Left colon (tissue), 2 donors: ENCODE data around the gene MUC5B. TPM values are rescaled to one million over a fixed set of nuclear protein-coding genes. Genes with fewer than 3 reads are reported as not detected.
"Not testable (repeated sequence)": the region's sequence is repeated elsewhere in the genome, so short reads cannot be mapped to it uniquely, and the experiment has no call there.

ENCODE experiments used
- ATAC-seq: fragments of 200-7000 bp; cut with Tn5 transposase; one replicate; pipeline ENCODE4 v1.9.1; 2020; ENCODE audit warnings: mild to moderate bottlenecking, moderate library complexity
- DNase-seq, 2 donors: peaks; one replicate each; pipeline ENCODE4 v3.0.0-alpha.2; 2020
- intact Hi-C, 2 donors: fragments of 100-400 bp; cut with DNase I in 1 of 2; cut with micrococcal nuclease in 1 of 2; formaldehyde crosslinking; loops; one replicate each; pipeline versions ENCODE4 v1.11.2 to v1.14.0; 2022; cut with DNase I, micrococcal nuclease
- total RNA-seq, 2 donors: library from RNA; stranded (reverse); fragmentation: NEBNext Ultra II Directional; extraction: Animal tissue kit (Norgen Biotek cat#: 25700); gene quantifications; one replicate each; pipeline ENCODE4 v1.2.1, GENCODE V29; 2021
- donor health status: DM: no; HTN: no; CAD: no.
- donor health status: DM: yes; HTN: yes; CAD: no.

The MUC5B gene
- total RNA-seq, 2 donors from 2014 or later: 258 to 369 TPM

DNA sequence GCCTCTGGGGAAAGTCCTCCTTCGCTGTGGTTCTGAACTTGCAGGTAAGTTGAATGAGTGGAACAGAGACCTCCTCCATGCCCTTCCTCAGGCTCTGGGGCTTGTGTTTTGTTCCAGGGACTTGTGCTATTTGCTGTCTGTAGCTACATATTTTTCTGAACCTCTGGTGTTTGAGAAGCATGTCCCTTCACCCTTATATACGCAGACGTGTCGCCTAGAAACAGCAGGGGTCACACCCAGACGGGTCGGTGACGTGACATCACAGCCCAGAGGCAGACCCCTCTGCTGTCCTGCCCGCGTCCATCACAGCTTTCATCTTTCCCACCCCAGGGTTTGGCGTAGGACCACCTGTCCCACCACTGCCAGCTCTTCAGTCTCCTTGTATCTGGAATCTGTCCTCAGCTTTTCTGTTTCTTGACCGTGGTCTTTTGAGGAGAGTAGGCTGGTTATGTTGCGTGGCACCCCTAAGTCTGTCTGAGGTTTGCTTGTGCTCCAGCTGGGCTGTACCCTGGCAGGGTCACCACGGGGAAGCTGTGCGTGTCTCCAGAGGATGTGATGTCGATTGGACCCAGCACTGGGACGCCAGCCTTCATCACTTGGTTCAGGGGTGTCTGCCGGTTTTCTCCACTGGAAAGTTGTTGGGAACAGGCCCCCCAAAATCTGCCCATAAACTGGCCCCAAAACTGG, 13.4 kb upstream of the MUC5B start:
- no peak for DNase-seq
- ATAC-seq: no peak
- intact Hi-C loops: loop anchor here in 1 of 2 donors (10.0 kb wide), 1 partner anchor 305 kb away; no protein-coding TSS in a partner anchor

DNA sequence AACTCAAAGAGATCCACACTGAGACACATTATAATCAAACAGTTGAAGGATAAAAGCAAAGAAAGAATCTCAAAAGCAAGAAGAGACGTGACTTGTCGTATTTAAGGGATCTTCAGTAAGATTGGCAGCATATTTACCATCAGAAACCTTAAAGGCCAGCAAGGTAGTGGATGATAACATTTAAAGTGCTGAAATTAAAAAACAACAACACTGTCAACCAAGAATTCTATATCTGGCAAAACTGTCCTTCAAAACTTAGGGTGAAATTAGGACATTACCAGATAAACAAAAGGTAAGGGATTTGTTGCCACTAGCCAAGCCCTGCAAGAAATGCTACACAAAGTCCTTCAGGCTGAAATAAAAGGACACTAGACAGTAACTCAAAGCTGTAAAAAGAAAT, 11.0 kb upstream of the MUC5B start:
- ATAC-seq (no peak), DNase-seq (no peak)
- intact Hi-C loops: no loop called here

DNA sequence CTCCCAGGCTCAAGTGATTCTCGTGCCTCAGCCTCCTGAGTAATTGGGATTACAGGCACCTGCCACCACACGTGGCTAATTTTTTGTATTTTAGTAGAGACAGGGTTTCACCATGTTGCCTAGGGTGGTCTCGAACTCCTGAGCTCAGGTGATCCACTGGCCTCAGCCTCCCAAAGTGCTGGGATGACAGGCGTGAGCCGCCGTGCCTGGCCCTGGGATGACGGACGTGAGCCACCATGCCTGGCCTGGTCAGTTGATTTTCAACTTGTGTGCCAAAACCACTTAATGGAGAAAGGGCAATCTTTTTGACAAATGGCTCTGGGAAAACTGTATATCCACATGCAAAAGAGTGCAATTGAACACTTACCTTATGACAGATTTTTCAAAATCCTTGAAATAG, 7.0 kb upstream of the MUC5B start:
- intact Hi-C loops, DNase-seq, ATAC-seq: not testable (repeated sequence)

DNA sequence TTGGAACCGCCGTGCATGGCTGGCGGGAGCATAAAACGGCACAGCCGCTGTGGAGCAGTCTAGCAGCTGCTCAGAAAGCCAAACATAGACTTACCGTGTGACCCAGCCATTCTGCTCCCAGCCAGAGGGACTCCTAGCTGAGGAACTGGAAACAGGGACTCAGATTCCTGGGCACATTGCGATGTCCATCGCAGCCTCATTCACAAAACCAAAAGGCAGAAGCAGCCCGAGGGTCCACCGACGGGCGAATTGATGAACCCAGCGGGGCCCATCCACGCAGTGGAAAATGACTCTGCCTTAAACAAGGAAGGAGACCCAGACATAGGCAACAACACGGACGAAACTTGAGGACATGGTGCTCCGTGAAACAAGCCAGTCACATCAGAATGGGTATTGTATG, 5.7 kb upstream of the MUC5B start:
- DNase-seq: peak; percentile 3 to 17
- intact Hi-C loops: no loop called here

DNA sequence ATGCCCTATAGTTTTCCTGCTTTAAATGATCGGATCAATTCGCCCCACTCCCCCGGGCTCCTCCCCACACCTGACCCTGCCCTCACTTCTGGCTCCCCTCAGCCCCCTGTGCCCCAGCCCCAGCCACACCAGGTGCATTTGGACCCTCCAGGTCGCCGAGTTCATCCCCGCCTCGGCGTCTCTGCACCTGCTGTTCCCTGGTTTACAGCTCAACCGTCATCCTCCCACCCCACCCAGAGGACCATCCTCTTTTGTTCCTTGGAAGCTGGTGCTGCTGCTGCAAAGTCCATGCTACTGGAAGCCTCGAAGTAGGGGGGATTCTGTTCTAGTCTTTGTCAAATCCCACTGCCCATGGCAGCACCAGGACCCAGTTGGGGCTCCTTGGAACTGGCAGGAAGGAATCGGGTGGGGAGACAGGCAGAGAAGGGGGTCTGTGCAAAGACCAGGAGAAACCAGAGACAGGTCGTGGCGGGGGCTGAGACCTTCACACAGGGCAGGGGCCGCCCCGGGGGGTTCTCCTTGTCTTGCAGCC, 4.5 kb upstream of the MUC5B start:
- ATAC-seq (peak; percentile 44), DNase-seq (peak; percentile 68 to 70)
- intact Hi-C loops: no loop called here

More for the DNA sequence above, 5.7 kb upstream of the MUC5B start:
- no peak for ATAC-seq

DNA sequence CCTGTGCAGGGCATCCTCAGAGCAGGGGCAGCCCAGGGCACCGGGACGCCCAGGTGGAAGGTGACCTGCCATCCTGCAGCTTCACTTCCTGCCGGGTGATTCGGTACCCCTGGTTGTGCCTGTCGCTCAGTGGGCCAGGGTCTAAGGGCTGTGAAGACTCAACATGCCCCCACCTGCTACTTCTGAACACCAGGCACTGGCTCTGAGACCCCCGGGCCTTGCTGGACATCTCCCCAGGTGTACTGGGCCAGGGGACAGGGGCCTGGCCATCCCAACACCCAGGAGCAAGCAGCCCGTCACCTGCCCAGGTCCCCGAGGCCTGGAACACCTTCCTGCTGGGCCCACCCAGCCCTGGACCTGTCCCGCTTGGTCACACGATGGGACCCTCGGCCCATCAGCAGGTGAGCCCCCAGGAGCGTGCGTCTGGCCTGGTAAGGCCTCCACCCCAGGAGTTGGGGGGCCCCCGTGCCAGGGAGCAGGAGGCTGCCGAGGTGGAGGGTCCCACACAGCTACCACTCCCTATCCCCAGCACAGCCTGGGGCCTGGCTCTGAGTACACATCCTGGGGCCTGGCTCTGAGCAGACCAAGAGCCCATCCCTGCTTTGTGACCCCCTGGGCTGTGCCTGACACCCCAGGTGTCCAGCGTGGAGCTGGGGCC, 3.9 kb upstream of the MUC5B start:
- intact Hi-C loops: no loop called here
- peak; percentile 2 for ATAC-seq
- DNase-seq: peak; percentile 30 to 33

DNA sequence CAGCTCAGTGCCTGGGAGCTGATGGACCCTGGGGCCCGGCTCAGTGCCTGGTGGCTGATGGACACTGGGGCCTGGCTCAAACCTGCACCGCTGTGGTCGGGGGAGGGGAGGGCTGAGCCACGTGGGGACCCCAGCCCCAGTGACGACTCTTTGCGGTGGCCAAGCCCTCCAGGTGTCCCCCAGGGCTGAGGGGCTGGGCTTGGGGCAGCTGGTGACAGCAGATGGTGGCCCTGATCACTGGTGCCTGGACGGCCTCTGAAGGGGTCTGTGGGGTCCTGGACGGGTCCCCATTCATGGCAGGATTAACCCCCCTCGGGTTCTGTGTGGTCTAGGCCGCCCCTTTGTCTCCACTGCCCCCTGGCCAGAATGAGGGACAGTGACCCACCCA, 3.4 kb upstream of the MUC5B start:
- ATAC-seq (no peak), DNase-seq (no peak)
- intact Hi-C loops: no loop called here

DNA sequence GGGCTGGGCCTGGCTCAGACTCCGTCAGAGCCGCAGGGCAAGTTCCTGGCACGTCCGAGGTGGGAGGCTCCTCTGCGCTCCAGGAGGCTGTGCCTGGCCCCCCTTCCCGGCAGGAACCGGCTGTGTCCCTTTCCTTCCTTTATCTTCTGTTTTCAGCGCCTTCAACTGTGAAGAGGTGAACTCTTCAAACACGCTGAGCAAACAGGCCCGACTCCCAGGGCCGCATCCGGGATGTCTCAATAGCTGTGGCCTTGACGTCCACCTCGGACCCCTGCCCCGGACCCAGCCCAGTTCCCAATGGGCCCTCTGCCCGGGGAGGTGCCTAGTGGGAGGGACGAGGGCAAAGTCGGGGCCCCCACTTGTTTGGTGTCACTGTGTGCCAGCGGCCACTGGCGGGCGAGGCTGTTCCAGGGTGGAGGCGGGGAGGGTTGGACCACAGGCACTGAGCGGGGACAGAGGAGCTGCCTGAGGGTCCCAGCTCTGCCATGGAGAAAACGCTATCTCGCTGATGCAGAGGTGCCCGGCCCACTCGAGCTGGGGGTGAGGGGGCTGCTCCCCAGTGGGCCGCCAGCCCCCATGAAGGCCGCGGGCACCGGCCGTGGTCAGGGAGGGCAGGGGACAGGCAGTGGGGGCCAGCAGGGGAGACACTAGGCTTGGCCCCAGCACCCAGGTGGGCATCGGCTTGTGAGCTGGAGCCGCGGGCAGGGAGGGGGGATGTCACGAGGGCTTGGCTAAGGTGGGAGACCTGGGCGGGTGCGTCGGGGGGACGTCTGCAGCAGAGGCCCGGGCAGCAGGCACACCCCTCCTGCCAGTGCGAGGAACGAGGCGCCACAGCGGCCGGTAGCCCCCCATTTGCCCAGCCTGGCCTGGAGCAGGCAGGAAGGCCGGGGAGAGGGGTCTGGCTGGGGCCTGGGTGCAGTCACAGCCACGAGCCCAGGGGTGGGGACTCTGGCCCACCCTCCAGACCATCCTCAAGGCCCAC, 2.7 kb upstream of the MUC5B start:
- intact Hi-C loops: no loop called here
- ATAC-seq: peak; percentile 58
- DNase-seq: peak; percentile 83 to 91

DNA sequence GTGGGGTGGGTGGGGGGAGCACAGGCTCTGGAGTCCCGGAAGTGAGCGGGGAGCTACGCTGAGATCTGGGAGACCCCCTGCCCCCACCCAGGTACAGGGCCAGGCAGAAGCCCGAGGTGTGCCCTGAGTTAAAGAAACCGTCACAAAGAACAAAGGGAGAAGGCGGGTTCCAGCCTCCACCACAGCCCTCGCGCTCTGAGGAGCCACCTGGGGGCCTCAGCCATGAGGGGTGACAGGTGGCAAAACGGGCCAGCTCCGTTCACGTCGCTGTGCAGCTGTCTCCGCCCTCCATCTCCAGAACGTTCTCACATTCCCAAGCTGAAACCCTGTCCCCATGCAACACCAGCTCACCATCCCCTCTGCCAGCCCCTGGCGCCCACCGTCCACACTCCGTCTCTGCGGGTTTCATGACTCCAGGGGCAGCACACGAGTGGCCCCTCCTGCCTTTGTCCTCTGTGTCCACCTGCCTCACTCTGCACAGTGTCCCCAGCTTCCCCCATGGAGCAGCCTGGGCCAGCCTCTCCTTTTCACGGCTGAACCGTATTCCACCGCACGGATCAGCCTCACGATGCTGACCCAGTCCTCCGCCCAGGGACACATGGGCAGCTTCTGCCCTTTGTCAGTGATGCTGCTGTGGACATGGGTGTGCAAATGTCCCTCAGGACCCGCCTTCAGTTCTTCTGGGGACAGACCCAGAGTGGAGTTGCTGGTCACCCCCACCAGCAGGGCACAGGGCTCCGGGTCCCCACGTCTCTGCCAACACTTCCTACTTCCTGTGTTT, 1.7 kb upstream of the MUC5B start:
- intact Hi-C loops: no loop called here
- peak; percentile 10 for ATAC-seq
- DNase-seq: peak; percentile 27 to 37

DNA sequence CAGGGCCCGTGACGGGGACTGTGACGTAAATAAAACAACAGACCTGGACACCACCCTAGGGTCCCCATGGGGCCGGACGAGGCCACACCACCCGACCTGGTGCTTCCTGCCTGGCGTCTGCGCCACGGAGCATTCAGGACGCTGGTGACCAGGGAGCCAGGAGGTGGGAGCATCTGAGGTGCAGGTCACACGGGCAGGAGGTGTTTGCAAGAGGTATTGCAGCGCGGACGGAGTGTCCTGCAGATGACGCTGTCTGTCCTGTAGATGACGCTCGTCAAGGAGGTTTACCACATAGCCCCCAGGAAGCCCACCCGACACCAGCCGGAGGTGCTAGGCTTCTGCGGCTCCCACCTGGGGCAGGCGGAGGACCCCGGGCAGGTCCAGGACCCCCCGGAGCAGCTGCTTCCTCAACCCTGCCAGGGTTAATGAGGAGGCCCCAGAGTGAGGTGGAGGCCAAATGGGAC, 986 bp upstream of the MUC5B start:
- ATAC-seq (no peak), DNase-seq (peak; percentile 19 to 27)
- intact Hi-C loops: no loop called here

DNA sequence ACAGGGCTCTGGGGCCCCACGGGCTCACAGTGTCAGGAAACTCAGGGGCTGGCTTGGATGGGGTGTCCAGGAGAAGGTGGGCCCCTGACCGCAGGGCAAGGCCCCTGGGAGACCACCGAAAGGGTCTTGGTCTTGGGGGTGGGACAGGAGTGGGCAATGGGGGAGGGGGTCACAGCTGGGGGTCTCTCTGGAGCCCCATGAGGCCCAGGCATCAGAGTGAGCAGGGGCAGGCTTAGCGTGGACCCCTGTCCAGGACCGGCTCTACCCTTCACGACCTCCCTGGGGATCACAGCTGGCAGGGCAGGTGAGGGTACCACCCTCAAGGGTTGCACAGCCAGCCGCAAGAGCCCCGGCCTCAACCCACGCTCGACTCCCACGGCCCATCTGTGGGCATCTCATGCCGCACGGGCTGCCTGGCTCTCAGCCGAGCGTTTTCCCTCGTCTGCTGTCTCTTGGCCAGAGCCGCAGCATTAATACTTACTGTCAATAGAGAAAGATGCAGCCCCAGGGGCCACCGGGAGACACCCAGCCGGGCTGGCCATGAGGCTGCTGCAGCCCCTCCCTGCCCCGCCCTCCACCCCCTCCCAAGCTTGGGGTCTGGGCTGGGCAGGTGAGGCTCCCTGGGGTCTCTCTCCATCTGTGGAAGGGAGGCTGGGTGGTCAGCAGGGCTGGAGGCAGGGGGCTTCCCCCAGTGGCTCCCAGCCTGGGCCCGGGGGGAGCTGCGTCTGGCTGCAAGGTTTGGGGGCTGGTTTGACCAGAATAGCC, 662 bp downstream of the MUC5B start:
- ATAC-seq: peak; percentile 12
- DNase-seq: peak; percentile 33 to 38
- intact Hi-C loops: no loop called here

DNA sequence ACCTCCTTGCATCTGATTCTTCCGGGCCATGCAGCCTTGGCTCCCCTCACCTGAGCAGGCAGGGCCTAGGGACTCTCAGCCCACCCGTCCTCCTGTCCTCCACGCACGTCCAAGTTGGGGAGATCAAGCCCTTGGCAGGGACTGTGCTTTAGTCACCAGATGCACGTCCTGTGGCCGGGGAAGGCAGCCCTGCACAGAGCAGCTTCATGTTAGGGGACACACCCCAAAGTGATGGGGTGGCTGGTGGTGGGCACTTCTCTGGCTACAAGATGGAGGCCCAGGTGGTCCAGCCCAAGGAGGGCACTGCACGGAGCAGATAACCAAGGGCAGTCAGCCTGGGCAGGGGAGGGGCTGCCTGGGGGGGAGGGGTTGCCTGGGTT, 1.2 kb downstream of the MUC5B start:
- DNase-seq: no peak
- intact Hi-C loops: no loop called here
- ATAC-seq: peak; percentile 1

DNA sequence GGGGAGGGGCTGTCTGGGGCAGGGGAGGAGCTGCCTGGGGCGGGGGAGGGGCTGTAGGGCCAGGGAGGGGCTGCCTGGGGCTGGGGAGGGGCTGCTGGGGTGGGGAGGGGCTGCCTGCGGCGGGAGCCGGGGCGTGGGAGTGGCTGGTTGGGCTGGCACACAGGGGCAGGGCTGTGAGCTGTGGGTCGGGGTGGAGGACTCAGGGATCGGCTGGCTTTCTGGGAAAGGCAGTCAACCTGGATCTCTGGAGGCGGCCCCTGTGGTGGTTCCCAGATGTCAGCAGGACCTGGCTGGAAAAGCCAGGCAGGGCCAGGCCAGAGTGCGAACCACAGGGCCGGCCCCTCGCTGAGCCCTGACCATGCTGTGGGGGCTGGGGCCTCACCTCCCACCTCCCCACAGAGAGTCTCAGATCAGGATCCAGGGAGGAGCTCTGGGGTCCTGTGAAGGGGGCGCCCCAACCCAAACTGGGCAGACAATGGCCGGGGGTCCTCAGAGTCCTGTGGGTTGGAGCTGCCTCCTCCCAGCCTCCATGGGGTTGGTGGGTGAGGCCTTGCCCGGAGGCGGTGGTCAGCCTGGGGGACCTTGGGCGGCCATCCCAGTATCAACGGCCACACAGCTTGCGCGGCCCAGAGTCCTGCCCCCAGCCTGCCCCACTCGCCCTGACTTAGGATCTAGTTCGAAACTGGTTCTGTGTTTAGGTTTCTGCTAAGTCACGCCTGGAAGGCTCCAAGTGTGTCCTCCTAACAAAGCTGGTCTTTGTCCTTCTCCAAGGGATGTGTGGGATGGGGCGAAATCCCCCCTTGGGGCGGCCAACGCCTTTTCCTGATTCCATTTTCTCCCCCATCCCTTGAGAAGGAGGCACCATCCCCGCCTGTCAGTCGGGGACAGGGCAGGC, 1.9 kb downstream of the MUC5B start:
- ATAC-seq (peak; percentile 36), DNase-seq (peak; percentile 73 to 79)
- intact Hi-C loops: no loop called here

DNA sequence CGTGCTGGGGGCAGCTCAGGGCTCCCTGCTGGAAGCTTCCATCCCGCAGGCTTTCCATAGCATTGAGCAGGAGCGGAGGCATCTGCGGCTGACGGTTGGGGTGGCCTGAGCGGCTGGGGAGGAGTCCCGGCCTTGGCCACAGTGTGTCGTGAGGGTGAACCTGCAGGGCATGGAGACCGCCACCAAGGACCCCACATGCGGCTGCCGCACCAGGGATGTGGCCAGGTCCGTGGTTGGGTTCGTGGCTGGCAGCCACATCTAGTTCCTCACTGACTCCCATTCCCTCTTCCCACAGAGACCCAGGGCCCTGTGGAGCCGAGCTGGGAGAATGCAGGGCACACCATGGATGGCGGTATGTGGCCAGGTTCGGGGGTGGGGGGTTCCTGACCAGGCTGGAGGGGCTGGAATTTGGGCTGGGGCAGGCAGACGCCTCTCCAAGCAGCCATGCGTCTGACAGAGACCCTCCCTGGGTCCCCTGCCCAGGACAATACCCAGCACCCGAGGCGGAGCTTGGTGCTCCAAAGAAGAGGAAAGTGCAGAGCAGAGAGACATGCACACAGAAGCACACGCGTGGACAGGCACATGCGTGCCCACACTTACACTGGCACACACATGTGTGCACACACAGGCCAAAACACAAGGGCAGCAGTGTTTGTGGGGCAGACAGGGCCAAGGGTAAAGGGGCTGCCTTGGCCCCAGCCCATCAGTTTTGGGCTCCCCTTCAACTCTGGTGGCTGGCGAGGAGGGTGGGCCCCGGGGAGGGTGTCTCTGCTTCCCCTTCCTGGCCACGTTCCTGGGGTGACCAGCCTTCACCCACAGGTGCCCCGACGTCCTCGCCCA, 2.7 kb downstream of the MUC5B start:
- intact Hi-C loops: no loop called here
- no peak for ATAC-seq
- peak; percentile 9 to 23 for DNase-seq

DNA sequence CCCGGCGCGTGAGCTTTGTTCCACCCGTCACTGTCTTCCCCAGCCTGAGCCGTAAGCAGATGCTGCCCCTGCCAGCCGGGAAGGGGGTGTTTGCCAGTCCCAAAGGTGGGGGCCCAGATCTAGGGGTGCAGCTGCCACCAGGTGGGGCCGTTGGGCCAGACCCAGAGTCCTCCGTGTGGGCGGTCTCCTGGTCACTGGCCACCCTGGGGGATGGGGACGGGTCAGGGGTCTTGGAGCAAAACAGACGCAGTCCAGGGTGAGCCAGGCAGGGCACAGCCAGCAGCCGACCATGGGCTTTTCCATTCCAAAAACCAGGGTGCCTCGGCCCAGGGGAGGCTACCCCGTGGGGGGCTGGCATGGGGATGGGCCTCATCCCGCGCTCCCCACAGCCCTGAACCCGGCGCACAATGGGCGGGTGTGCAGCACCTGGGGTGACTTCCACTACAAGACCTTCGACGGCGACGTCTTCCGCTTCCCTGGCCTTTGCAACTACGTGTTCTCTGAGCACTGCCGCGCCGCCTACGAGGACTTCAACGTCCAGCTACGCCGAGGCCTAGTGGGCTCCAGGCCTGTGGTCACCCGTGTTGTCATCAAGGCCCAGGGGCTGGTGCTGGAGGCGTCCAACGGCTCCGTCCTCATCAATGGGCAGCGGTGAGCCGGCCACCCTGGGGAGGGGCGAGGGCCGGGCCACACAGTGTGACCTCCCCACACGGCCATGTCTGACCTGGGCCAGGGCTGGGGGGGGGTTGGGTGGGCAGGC, 3.5 kb downstream of the MUC5B start:
- no peak for ATAC-seq
- intact Hi-C loops: no loop called here
- peak; percentile 18 to 23 for DNase-seq
